HG03342 (cell line): ENCODE data around the gene RILP.

ENCODE experiments used
- ATAC-seq: cut with Tn5 transposase; IDR thresholded peaks from one replicate; pipeline ENCODE4 v1.9.1; 2021; ENCODE audit warnings: mild to moderate bottlenecking, moderate library complexity; ENCODE audit not compliant: unreplicated experiment

RILP gene

GRCh38 chr17:1648173-1648962 lies 1.3 kb downstream of the RILP start:
- peak; percentile 17 for ATAC-seq

DNA sequence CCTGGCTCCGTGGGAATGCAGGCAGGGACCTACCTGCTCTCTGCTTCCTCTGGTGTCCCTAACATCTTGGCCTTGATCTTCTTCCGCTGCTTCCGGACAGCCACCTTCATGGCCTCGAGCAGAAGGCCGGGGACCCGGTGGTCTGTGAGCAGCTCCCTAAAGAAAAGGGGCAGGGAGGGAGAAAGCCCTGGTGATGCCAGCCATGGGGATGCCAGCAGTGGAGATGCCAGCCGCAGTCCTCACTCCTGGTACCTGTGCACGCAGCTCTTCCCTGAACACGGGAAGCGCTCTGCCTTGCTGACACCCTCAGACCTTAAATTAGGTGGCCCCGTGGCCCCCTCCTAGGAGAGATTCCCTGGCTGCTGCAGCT lies 1.9 kb downstream of the RILP start:
- ATAC-seq: no peak

- no peak for ATAC-seq
Observed at GRCh38 chr17:1646199-1646875, 3.3 kb downstream of the RILP start.

DNA sequence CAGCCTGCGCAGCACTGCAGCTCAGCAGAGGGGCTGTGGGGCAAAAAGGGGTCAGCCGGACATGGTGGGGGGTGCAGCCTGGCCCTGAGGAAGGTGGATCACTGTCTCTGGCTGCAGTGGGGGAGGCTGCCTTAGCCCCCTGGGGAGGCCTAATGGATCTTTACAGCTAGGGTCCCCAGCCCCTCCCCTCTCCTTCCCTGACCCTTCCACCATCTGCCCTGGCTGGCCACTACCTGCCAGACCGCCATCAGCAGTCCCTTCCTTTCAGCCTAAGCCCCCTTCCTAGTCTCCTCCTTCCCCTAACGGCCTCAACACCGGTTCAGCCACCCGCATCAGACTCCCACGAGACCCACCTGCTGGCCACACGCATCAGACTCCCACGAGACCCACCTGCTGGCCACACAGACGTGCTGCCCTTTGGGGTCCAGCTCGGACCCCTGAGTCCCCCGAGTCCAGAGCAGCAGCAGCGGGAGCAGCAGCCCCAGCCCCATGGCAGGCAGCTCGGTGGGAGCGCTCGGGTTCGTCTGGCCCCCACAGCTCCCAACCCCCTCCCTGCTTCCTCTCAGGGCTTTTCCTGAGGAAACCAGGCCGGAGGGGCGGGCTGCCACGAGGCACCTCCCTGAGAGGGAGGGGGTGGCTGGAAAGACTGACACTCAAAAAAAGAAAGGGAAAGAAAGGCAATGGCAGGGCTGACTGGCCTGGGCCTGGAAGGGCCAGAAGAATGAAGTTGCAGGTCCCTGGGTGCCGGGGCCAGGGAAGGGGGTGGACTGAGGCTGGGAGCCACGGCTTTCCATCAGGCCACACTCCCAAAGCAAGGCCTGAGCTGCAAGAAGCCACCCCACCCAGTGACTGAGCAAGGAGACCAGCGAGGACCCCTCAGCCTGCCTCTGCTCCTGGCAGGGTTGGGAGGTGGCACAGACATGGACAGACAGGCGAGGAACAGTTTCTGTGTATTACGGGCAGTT lies 4.2 kb downstream of the RILP start, which contains the start of gene SCARF1:
TSS of gene SCARF1 (minus strand) at position 526 of the 965 bp plus-strand sequence. CDS start at position 491, 35 bp downstream.
- ATAC-seq: no peak

DNA sequence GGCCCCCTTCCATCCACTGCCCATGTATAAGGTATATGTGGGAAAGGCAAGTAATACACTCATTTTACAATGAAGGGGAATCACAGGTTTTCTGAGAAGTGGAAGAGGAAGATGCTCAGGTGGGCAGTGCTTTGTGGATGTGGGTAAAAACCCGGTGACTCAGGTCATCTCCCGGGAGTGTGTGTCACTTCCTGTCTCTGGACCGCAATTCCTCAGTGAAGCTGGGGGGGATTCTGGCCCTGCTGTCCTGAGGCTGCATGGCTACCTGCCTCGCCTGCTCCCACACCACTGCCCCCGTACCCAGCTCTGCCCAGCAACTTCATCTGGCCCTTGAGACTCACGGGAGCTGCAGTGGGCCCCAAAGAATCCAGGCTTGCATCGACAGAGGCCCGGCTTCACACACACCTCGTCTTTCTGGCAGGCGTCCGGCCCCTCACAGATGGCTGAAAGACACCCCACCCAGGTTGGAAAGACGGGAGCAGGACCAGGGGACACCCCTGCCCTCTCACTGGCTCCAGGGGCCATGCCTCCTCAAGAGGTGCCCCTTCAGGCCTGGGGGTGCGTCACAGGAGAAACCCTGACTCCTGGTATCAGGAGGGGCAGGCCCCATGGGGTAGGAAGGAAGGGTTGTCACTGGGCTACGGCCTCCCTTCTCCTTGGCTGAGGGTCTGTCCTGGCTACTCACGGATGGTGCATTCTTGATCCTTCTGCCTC lies 5.0 kb downstream of the RILP start:
- ATAC-seq: no peak

DNA sequence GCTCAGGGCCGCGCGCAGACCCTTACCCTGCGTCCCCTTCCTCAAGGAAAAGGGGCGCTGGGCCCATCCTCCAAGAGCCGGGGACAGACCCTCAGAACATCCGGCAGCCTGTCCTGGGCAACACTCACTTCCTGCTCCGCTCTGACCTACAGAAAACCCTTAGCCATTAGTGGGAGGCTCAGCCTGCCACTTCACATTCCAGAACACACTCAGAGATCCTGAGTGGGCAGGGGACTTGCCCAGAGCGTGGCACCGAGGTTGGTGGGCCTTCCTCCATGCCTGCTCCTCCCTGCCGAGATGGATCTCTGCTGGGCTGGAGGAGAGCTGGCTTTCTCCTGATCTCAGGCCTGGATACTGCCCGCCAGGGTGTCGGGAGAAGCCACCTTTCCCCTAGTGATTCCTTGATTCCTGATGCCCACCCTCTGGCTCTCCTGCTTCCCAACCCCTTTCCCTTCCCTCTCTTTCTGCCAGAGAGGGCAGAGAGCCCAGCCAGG lies 5.6 kb downstream of the RILP start:
- no peak for ATAC-seq

DNA sequence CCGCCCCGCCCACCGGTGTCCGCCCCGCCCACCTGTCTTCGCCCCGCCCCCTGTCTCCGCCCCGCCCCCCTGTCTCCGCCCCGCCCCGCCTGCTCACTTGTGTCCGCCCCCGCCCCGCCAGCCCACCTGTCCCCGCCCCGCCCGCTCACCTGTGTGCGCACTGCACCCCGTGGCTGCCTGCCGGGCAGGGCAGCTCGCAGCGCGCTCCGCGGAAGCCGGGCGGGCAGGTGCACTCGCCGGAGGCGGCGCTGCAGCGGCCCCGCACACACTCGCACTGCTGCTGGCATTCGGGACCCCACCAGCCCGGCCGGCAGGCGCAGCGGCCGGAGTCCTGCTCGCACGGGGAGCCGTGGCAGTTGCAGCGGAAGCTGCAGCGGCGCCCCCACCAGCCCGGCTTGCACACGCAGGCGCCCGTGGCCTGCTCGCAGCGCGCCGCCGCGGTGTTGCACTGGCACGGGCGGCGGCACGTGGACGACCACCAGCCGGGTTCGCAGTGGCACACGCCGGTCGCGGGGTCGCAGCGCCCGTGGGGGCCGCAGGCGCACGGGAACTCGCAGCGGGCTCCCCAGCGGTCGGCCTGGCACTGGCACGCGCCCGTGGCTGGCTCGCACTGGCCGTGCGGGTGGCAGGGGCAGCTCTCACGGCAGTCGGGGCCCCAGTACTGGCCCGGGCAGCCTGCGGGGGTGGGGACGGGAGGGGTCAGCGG lies 6.2 kb downstream of the RILP start:
- ATAC-seq: no peak

DNA sequence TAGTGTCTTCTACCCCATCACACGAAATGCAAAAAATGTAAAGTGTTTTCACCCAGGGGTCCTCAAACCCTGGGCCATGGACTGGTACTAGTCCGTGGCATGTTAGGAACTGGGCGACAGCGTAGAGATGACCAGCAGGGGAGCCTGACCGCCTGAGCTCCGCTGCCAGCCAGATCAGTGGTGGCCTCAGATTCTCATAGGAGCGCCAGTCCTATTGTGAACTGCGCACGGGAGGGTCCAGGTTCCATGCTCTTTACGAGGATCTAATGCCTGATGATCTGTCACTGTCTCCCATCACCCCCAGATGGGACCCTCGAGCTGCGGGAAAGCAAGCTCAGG lies 8.6 kb downstream of the RILP start:
- no peak for ATAC-seq

- no peak for ATAC-seq
Observed at GRCh38 chr17:1640329-1641064, 9.2 kb downstream of the RILP start.

- ATAC-seq: no peak
Observed at GRCh38 chr17:1639549-1640180, 10.0 kb downstream of the RILP start.

GRCh38 chr17:1638624-1639300 lies 10.9 kb downstream of the RILP start:
- no peak for ATAC-seq

DNA sequence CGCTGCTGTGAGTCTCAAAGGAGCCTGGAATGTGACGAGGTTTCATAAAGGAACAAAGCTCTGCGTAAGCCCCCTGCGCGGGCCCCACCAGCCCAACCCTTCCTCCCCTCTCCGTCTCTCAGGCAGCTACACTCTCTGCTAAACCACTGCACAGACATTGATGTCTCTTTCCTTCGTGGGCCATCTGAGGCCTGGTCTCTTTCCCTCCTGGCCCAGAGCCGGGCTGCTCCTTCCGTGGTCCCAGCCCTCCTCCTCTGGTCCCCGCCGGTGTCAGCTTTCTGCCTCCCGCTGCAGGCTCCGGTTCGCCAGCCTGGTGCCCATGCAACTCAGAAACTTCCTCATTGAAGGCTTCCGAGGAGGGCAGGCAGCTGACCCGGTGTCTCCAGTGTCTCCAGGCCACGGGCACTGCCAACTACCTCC lies 11.5 kb downstream of the RILP start:
- no peak for ATAC-seq

GRCh38 chr17:1636732-1637285 lies 12.9 kb downstream of the RILP start:
- no peak for ATAC-seq

DNA sequence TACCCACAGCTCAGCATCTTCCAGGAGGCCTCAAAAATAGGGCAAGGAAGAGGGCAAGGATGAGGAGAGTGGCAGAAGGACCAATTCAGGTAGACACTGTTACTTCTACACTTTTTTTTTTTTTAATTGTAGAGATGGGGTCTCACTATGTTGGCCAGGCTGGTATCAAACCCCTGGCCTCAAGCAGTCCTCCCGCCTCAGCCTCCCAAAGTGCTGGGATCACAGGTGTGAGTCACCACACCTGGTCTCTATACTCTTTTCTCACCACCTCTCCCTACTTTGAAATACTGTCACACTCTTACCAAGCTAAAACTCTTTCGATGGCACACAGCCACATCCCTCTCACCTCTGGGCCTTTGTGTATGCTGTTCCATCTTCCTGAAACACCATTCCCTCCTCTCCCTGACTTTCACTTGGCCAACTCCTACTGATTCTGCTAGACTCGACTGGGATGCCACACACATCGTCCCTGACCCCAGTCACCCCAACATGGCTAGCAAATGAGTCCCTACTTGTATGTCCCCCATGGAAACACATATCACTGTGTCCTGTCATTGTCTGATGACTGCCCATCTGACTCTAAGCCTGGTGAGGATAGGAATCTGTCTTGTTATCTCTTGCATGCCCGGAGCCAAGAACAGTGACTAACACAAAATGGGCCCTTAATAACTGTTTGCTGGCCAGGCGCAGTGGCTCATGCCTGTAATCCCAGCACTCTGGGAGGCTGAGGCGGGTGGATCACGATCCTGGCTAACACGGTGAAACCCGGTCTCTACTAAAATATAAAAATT lies 13.8 kb downstream of the RILP start:
- ATAC-seq: no peak

GRCh38 chr17:1634841-1635650 lies 14.6 kb downstream of the RILP start:
- ATAC-seq: no peak

DNA sequence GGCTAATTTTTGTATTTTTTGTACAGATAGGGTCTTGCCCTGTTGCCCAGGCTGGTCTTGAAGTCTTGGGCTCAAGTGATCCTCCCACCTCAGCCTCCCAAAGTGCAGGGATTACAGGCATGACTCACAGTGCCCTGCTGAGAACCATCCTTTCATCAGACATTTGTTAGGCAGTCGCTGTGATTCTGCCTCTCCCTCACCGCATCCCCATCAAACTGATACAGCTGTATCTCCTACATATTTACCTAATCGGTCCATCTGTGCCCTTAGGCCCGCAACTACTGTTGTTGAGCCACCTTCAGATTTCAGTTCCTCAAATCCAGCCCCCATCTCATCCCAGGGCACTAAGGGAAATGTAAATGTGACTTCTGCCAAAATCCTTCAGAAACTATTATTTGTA lies 19.0 kb downstream of the RILP start:
- no peak for ATAC-seq
